ENCODE measurements around the gene THPO.
"Not testable (repeated sequence)": the region's sequence is repeated elsewhere in the genome, so short reads cannot be mapped to it uniquely, and the experiment has no call there.

Gene THPO

DNA sequence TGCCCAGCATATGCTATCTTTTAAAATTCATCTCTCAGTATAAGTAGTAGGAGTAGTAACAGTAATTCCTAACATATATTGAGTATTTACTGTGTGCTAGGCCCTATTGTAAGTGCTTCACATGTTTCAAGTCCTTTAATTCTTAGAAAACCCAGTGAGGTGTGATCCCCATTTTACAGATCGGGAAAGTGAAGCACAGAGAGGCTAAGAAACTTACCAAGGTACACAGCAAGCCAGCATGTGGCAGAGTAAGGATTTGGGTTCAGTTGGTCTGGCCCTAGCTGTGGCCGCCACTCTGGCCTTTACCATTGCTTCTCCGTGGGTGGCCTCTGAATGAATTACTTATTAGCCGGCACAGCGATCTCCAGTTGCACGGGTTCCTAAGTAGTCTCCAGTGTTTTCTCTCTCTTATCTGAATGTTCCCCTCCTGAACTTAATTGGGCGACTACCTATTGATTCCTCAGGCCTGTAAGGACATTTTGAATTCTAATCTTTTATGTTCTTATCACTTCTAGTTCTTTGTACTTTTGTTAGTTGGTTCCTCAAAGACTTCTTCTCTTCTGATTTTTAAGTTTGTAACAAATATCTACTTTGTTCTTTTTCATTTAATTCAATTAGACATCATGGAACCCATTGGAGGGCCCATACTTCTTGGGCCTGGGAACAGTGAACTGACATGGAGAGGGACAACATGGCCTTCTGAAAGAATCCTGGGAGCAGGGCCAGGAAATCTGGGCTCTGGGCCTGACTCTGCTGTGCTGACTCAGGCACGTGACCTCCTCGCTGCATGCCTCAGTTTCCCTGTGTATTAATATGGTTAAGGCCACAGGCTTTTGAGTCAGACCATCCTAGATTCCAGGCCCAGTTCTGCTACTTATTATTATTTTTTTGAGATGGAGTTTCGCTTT, 28.2 kb downstream of the THPO start:
- DNase-seq (ENCODE audit: low read depth) = no peak

DNA sequence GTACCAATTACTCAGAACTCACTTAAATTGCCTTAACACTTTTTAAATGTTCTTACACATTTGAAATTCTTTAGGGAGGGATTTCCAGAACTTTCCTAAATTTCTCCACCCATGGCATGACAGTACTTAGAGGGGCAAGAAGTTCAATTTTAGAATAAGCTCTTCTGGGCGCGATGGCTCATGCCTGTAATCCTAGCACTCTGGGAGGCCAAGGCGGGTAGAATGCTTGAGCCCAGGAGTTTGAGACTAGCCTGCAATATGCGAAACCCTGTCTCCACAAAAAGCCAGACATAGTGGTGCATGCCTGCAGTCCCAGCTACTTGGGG, 30.0 kb downstream of the THPO start:
- no peak for DNase-seq (ENCODE audit: low read depth)

DNA sequence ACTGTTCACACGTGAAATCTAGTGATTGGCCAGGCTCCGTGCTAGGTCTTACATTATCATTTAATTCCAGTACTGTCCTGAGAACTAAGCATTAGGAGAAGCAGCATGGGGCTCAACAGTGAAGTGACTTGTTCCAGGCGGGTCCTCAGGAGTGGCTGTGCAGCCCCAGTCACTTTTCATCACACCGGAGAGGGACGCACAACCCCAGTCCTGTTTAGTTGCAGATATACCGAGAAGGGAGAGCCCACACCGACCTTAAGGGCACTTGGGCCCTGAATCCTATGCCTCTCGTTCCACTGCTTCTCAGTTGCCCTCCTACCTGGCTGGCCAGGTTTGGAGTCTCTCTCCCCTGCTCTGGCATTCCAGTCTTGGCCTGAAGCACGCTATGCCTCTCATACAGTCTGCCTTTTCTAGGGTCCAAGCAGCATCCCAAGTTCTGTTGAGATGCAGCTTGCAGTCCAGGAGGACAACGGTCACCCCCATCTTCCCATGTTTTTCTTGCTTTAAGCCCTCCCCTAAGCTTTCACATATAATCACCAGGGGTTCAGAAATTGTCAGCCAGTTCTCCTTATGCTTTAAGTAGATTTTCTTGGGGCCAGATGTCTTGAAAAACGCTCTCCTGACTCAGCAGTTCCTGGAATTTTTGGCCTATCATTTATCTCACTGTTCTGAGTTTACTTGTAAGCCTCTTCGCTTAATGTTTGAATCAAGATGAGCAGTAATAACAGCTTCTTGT, 30.5 kb downstream of the THPO start:
- no peak for DNase-seq (ENCODE audit: low read depth)

DNA sequence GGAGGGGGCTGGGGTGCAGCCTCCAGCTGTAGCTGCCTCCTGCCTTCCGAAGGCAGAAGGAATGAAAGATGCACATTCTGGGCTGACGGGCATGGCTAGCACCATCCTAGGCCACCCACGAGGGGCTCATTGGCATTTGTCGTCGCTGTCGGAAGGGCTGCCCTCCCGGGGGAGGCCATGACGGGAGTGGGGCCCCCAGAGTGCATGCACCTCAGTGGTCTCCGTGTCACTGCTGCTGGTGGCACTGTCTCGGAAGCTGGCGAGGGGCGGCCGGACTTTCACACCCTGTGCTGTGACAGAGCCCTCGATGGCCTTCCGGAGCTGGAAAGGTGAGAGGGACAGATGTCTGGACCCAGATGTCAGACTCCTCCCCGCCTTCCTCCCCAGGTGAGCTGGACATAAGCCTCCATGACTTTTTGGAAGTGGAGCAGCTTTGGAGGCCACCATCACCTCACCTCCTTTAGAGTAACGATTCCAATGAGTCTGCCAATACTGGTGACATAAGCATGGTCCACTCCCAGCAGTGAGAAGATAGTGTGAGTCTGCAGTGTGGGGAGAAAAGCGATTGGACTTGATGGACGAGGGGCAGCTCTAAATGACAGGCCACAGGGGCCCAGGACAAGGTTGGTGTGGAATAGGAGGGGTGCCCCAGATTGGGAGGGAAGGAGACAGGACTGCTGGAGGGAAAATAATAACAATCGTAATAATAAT, 31.4 kb downstream of the THPO start:
- no peak for DNase-seq (ENCODE audit: low read depth)

DNA sequence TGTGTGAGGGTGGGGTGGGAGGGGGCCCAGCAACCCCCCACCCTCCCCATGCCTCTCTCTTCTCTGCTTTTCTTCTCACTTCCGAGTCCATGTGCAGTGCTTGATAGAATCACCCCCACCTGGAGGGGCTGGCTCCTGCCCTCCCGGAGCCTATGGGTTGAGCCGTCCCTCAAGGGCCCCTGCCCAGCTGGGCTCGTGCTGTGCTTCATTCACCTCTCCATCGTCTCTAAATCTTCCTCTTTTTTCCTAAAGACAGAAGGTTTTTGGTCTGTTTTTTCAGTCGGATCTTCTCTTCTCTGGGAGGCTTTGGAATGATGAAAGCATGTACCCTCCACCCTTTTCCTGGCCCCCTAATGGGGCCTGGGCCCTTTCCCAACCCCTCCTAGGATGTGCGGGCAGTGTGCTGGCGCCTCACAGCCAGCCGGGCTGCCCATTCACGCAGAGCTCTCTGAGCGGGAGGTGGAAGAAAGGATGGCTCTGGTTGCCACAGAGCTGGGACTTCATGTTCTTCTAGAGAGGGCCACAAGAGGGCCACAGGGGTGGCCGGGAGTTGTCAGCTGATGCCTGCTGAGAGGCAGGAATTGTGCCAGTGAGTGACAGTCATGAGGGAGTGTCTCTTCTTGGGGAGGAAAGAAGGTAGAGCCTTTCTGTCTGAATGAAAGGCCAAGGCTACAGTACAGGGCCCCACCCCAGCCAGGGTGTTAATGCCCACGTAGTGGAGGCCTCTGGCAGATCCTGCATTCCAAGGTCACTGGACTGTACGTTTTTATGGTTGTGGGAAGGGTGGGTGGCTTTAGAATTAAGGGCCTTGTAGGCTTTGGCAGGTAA, 32.5 kb downstream of the THPO start:
- DNase-seq (ENCODE audit: low read depth) = peak; percentile 60

DNA sequence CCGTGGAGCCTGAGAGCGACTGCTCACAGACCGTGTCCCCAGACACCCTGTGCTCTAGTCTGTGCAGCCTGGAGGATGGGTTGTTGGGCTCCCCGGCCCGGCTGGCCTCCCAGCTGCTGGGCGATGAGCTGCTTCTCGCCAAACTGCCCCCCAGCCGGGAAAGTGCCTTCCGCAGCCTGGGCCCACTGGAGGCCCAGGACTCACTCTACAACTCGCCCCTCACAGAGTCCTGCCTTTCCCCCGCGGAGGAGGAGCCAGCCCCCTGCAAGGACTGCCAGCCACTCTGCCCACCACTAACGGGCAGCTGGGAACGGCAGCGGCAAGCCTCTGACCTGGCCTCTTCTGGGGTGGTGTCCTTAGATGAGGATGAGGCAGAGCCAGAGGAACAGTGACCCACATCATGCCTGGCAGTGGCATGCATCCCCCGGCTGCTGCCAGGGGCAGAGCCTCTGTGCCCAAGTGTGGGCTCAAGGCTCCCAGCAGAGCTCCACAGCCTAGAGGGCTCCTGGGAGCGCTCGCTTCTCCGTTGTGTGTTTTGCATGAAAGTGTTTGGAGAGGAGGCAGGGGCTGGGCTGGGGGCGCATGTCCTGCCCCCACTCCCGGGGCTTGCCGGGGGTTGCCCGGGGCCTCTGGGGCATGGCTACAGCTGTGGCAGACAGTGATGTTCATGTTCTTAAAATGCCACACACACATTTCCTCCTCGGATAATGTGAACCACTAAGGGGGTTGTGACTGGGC, 33.3 kb downstream of the THPO start:
- DNase-seq (ENCODE audit: low read depth) = no peak

DNA sequence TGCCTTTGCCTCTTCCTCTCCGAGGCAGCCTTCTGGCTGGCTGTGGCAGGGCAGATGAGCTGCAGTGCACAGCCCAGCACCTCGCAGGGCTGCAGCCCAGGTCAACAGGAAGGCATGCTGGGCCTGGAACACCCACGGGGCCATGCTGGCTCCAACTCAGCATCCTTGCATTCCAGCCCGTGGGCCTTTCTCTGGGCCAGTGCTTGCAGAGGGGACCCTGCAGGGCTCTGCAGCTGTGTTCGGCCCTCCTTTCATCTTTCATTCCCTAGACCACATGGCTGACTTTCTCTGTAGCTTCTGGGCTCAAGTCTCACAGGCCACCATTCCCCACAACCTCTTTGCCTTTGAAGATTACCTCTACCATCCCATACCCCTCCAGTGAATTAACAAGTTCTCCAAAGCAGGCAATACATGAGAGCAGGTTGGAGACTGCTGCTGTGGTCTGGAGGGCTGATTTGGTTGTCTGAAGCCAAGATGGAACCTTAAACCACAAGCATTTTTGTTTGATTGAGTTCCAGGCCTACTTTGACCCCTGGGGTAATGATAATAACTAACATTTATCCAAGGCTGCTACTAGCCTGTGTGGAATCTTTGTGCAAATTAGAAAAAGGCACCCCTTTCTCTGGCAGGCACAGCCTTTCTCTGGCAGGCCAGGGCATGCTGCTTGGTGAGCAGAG, 34.7 kb downstream of the THPO start:
- DNase-seq (ENCODE audit: low read depth) = no peak

DNA sequence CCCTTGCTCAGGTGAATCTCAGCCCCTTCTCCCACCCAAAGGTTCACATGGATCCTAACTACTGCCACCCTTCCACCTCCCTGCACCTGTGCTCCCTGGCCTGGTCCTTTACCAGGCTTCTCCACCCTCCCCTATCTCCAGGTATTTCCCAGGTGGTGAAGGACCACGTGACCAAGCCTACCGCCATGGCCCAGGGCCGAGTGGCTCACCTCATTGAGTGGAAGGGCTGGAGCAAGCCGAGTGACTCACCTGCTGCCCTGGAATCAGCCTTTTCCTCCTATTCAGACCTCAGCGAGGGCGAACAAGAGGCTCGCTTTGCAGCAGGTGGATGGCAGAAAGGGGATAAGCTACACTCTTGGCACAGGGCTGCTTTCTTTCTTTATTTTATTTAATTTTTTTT, 36.1 kb downstream of the THPO start:
- no peak for DNase-seq (ENCODE audit: low read depth)

DNA sequence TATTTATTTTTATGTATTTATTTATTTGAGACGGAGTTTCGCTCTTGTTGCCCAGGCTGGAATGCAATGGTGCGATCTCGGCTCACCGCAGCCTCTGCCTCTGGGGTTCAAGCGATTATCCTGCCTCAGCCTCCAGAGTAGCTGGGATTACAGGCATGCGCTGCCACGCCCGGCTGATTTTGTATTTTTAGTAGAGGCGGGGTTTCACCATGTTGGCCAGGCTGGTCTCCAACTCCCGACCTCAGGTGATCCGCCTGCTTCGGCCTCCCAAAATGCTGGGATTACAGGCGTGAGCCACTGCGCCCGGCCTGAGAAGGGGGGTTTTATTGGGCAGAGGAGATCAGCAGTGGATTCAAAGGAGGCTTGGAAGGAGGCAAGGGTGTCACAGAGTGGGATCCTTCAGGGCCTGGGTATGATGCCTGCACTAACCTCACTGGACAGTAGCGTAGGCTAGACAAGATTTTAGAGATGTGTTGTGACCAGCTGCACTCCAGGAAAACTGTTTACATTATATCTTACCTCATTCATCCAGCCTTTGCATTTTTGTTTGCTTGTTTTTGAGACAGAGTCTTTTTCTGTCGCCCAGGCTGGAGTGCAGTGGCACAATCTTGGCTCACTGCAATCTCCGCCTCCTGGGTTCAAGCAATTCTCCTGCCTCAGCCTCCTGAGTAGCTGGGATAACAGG, 38.4 kb downstream of the THPO start:
- not testable (repeated sequence) for DNase-seq (ENCODE audit: low read depth)

DNA sequence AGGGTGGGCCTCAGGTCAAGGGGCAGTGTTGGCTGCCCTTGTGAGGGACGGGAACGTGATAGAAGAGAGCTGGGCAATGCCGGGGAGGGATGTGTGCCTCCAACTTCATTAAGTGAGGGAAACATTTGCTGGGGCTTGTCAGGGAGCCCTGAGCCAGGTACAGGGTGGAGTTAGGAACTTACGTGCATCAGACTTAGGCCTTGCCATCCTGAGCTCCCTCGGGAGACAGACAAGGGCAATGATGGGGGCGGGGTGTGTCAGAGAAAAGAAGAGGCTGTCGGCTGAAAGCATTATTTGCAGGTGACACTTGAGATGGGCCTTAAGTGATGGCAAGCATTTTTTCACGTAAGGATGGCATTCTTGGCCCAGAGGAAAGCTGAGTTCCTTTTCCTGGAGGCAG, 39.0 kb downstream of the THPO start:
- no peak for DNase-seq (ENCODE audit: low read depth)

DNA sequence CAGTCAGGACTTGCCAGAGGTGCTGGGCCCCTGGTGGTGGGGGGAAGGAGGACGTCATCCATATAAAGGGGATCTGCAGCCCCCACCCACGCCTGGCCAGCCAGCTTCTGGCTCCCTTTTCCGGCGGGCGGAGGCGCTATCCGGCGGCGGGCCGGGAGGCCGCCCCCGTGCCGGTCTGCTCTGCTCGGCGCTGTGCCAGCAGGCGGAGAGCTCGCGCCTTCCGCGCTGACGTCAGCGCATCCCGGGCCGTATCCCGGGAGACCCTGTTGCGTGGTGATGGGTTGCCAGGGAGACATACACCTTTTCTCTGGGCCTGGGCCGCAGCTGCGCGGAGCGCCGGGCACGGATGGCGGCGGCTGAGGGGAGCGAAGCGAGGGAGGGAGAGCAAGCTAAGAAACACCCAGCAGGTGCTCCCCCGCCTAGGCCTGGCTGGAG, 39.5 kb downstream of the THPO start:
- no peak for DNase-seq (ENCODE audit: low read depth)

DNA sequence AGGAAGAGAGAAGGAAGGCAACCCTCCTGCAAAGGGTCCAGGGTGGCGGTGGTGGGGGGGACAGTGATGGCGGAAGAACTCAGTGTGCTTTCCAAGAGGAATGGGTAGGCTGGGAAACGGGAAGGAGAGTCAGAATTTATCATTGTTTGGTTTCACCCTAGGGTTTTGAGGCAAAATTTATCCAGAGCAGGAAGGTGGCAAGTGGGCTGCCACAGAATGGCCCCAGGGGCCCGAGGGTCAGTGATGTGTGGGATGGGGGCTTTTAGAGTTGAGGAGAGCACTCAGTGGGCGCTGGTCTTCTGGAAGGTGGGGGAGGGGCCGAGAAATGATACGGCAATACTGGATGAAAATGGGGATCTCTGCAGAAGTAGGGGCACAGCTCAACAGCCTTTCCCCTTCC, 40.0 kb downstream of the THPO start:
- DNase-seq (ENCODE audit: low read depth) = no peak

DNA sequence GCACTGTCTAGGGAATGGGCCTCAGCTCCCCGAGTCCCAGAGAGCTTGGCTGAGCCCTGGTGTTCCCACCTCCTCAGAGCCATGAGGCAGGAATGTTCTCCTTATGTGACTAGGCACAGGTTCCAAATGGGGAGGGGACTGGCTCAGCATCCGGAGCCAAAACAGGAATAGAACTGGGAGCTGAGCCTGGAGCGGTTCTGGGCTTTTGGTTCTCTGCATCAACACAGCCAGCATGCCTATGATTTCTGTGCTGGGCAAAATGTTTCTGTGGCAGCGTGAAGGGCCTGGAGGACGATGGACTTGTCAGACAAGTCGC, 40.6 kb downstream of the THPO start, which contains the start of gene FAM131A:
Gene FAM131A (plus strand): TSS at position 202 of the 316 bp plus-strand sequence. CDS start 31 bp downstream, at position 233.
- DNase-seq (ENCODE audit: low read depth) = no peak

DNA sequence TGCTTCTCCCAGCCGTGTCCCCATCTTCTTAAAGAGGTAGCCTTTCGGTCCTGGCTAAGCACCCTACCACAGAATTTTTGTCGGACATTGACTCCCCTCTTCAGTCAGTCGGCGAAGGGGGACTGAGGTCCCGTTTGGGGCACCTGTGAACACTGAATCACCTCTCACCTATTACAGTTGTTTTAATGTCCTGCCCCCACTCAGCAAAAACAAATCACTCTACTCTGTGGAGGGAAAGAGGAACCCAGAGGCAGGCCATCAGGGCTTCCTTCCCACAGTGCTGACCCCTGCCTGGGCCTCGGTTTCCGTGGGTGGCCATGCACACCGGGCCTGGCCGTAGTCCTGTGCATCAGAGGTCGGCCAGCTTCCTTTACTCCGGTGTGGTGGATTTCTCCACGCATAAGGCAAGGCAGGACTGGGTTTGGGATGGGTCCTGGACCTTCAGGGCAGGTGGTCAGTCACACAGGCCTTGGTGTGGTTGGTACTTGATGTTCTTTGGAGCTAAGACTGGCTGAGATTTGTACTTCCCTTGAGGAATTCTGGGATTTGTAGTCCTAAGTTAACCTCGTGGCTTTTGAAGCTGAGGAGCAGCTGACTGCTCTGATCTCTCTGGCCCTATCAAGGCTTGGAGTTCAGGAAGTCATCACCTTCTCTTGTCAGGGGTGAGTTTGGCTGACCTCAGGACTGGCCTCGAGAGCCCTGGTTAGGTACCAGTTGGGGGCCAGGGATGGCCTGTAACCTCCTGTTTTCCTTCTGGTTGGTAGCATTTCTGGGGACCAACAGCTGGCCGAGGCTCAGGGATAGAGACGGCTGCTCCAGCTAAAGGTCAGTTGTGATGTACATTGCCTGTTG, 41.2 kb downstream of the THPO start:
- no peak for DNase-seq (ENCODE audit: low read depth)

DNA sequence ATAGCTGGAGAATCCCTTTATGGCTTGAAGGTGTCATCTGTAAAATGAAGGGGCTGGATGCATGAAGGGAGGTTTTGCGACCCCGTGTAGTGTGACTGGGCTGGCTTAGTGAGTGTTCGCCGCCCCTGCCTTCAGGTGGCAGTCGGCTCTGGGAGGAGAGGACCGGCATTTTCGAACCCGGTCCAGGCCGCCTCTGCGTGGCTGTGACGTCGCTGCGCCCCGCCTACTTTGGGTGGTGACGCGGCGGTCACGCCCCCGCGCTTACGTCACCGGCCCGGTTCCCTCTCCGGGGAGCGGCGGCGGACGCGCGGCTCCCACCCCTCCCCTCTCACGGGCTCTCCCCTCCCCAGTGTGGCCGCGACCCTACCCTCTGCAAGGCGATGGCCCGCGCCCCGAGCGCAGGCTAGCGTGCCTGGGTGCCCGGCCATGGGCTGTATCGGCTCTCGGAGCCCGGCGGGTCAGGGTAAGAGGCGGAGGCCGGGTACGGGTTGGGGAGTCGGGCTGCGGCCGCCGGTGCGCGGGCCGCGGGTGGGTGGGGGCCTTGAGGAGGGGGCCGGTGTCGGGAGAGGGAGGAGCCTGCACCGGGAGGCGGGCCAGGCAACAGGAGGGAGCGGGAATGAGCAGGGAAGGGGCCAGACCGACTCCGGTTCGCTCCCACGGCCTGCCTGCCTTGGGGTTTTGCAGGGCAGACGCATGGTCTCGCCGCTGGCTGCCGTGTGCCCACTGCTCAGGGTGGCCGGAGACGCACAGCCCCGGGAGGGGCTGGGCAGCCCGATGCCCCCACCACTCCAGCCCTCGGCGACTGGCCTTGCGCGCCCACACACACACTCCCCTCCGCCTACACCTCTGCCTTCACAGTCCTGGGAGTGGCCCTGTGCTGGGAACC, 42.1 kb downstream of the THPO start:
- DNase-seq (ENCODE audit: low read depth) = no peak

DNA sequence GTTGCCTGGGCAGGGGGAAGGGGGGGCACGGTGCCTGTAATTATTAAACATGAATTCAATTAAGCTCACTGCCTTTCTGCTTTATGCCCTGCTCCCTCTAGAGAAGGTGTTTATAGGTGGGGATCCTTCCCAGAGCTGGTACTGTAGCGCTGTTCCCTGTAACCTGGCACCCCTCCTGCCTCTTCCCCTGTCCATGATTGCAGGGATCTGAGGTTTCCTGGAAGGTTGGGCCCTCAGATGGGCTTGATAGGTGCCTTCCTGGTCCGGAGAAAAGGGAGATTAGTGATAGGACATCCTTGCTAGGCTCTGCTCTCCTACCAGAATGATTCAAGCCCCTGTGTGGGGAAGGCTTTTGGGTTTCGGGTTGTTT, 42.7 kb downstream of the THPO start:
- no peak for DNase-seq (ENCODE audit: low read depth)

DNA sequence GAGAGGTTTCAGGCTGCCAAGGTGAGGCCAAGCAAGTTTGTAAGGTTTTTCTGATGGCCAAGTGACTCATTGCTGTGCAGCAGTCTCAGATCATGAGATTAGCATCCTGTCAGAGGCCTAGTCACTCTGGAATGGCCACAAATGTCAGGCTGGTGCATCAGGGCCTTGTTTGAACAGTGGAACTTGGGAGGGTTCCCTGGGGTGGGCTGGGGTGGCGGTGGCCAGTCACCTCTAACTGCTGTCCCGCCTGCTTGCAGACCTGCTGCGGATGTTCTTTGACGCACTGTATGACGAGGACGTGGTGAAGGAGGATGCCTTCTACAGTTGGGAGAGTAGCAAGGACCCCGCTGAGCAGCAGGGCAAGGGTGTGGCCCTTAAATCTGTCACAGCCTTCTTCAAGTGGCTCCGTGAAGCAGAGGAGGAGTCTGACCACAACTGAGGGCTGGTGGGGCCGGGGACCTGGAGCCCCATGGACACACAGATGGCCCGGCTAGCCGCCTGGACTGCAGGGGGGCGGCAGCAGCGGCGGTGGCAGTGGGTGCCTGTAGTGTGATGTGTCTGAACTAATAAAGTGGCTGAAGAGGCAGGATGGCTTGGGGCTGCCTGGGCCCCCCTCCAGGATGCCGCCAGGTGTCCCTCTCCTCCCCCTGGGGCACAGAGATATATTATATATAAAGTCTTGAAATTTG, 43.4 kb downstream of the THPO start:
- no peak for DNase-seq (ENCODE audit: low read depth)

DNA sequence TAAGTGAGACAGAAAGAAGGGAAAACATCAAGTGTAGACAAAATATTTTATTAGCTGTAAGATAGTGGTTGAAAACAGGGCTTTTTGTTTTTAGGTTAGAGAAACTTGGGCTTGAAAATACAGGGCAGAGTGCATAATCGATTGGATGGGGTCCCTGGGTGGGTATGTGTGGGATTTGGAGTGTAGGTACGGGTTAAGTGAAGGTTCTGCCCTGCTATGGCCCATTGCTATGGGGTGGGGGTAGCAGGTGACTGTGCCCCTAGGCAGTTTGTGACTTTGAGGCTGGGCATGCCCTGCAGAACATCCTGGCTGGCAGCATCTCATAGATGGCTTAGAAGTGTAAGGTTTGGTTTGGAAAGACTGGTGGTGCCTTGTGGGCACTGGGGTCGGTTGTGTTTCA, 44.3 kb downstream of the THPO start:
- DNase-seq (ENCODE audit: low read depth) = no peak
